Measurements from ENCODE around the gene BST1. TPM values are rescaled to one million over a fixed set of nuclear protein-coding genes. Genes with fewer than 3 reads are reported as not detected.

BST1 gene
- total and polyA plus RNA-seq, 10 of the 15 experiments (the other 5 are each of a cell fraction or from before 2014, with no cell fraction given): 0.04 to 0.42 (median 0.11) TPM; not detected in 1

GRCh38 chr4:15653864-15654592 is 48.8 kb upstream of the BST1 start (continued):
- TF ChIP-seq PBX3 (IDR thresholded peaks at IDR 0.05; ENCODE audit: insufficient replicate concordance, low read depth, low read length) (no peak), SUPT20H (IDR thresholded peaks at IDR 0.05; ENCODE audit: borderline replicate concordance, control insufficient read depth, low read depth, low read length) (no peak), PRDM15 (CRISPR knock-in tag; IDR thresholded peaks at IDR 0.05) (no peak)
